ENCODE data around the gene FUBP3. TPM values are rescaled to one million over a fixed set of nuclear protein-coding genes. Genes with fewer than 3 reads are reported as not detected.

Gene FUBP3
- total RNA-seq, 4 donors from 2014 or later = 10.4 to 75.1 (median 13.0) TPM

DNA sequence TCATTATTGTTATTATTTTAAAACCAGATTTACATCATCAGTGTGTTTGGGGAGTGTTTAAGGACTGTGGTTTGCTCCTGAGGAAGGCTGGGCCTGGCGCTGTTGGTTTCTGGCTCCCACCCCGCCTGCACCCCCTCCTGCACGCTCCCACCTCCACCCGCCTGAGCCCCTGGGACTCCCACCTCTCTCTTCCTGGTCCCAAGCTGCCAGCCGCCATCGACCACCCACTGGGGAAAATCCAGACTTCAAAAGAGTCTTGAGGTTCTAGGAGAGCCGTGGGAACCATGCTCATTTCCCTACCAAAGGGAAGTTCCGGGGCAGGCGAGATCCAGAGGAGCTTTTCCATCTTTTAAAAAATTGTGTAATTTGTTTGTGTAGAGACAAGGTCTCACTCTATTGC, 35.0 kb upstream of the FUBP3 start:
- ATAC-seq (no peak), DNase-seq (no peak)
- Histone ChIP-seq H3K27me3 (peaks cover 7 to 22% (median 7%) of the 10 kb centered on the region in 3 donors), H3K9me3 (no peaks in the 10 kb centered on the region), H3K4me1 (no peaks in the 10 kb centered on the region), H3K27ac (no peak overlapping the region), H3K36me3 (no peaks in the 10 kb centered on the region), H3K4me3 (no peak overlapping the region)
- TF ChIP-seq, protein P1, sequence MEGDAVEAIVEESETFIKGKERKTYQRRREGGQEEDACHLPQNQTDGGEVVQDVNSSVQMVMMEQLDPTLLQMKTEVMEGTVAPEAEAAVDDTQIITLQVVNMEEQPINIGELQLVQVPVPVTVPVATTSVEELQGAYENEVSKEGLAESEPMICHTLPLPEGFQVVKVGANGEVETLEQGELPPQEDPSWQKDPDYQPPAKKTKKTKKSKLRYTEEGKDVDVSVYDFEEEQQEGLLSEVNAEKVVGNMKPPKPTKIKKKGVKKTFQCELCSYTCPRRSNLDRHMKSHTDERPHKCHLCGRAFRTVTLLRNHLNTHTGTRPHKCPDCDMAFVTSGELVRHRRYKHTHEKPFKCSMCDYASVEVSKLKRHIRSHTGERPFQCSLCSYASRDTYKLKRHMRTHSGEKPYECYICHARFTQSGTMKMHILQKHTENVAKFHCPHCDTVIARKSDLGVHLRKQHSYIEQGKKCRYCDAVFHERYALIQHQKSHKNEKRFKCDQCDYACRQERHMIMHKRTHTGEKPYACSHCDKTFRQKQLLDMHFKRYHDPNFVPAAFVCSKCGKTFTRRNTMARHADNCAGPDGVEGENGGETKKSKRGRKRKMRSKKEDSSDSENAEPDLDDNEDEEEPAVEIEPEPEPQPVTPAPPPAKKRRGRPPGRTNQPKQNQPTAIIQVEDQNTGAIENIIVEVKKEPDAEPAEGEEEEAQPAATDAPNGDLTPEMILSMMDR (IDR thresholded peaks at IDR 0.05 in 4 of 5, conservative IDR thresholded peaks at IDR 0.05 in 1 of 5) = no peak
- no peak for TF ChIP-seq POLR2A (IDR thresholded peaks at IDR 0.05)
- in situ Hi-C loops (cut with MboI; ENCODE audit: low sequenced_read_pairs in 4 of 4) (no loop called here), intact Hi-C loops (cut with DNase I; ENCODE audit: low total_unique reads) (no loop called here)

DNA sequence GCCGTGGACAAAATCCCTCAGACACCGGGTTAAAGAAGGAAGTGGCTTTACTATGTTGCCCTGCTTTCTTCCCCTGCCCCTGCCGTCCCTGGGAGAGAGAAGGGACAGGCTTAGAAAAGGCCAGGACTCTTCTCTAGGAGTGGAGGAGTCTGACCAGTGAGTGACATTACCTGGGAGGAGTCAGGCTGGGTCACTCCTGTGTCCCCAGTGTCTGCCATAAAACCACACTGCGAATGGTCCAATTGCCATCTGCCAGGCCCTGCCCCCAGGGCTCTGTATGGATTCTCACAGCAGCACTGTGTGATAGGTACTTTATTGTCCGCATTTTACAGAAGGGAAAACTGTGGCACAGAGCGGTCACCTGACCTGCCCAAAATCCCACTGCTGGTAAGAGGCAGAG, 31.3 kb upstream of the FUBP3 start:
- H3K4me1 ChIP-seq = no peaks in the 10 kb centered on the region
- no peaks in the 10 kb centered on the region for H3K27me3 ChIP-seq
- no peaks in the 10 kb centered on the region for H3K9me3 ChIP-seq
- H3K4me3 ChIP-seq = no peak overlapping the region
- intact Hi-C loops (cut with DNase I; ENCODE audit: low total_unique reads) (no loop called here), in situ Hi-C loops (cut with MboI; ENCODE audit: low sequenced_read_pairs in 4 of 4) (no loop called here)
- no peak for TF ChIP-seq POLR2A (IDR thresholded peaks at IDR 0.05)
- TF ChIP-seq, protein P1 (IDR thresholded peaks at IDR 0.05 in 4 of 5, conservative IDR thresholded peaks at IDR 0.05 in 1 of 5) = no peak
- ATAC-seq (no peak), DNase-seq (no peak)
- no peak overlapping the region for H3K27ac ChIP-seq
- H3K36me3 ChIP-seq = no peaks in the 10 kb centered on the region

DNA sequence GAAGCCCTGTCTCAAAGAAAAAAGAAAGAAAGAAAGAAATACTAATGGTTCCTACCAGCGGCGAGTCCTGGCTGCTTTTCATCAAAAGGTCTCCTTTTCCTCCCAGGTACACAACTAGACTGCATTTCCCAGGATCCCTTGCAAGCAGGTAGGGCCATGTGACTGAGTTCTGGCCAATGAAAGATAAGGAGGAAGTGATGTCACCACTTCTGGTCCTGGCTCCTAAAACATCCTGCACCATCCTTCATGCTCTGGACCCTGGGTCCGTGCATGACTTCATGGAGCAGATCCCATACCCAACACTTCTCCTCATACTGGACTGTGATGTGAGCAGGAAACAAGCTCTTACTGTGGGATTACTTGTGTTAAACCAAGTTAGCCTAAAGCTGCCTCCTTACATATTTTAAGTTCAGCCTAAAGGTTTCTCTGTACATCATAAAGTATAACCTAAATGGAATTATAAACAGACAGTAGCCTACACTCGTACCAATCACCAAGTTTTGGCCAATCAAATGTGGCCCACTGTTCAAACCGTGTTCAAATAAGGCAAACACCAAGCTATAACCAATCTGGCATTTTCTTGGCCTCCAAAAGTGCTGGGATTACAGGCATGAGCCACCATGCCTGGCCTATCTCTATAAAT, 30.2 kb upstream of the FUBP3 start:
- peaks cover 0 to 4% (median 0%) of the 10 kb centered on the region in 3 donors for H3K27me3 ChIP-seq
- no peak overlapping the region for H3K27ac ChIP-seq
- TF ChIP-seq POLR2A (IDR thresholded peaks at IDR 0.05) = no peak
- TF ChIP-seq, protein P1 (IDR thresholded peaks at IDR 0.05 in 4 of 5, conservative IDR thresholded peaks at IDR 0.05 in 1 of 5) = no peak
- intact Hi-C loops (cut with DNase I; ENCODE audit: low total_unique reads) = no loop called here
- H3K36me3 ChIP-seq = no peaks in the 10 kb centered on the region
- H3K9me3 ChIP-seq = no peaks in the 10 kb centered on the region
- H3K4me1 ChIP-seq = no peaks in the 10 kb centered on the region
- H3K4me3 ChIP-seq = no peak overlapping the region
- no peak for DNase-seq
- ATAC-seq = no peak
- in situ Hi-C loops (cut with MboI; ENCODE audit: low sequenced_read_pairs in 4 of 4) = no loop called here

DNA sequence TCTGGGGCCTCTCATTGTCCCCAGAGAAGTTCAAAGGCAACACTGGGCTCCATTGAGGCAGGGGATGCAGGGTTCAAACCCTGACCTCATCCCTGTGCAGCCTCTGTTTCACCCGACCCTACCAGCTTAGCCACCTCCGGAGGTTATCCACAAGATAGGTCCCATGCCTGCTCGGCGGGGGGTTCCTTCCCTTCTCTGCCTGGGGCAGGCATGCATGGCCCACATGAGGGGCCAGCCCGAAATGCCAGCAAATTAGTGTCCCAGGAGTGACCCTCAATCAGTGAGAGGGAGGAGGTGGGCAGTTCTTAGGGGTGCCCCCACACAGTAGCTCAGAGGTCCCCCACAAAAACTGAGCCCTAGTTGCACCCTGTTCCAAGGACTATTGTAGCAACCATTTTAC, 24.8 kb upstream of the FUBP3 start:
- no peak overlapping the region for H3K27ac ChIP-seq
- H3K36me3 ChIP-seq = no peaks in the 10 kb centered on the region
- no peak for TF ChIP-seq POLR2A (IDR thresholded peaks at IDR 0.05)
- TF ChIP-seq, protein P1 (IDR thresholded peaks at IDR 0.05 in 4 of 5, conservative IDR thresholded peaks at IDR 0.05 in 1 of 5) = no peak
- no peaks in the 10 kb centered on the region for H3K9me3 ChIP-seq
- peaks cover 0 to 9% (median 7%) of the 10 kb centered on the region in 3 donors for H3K27me3 ChIP-seq
- no peak for DNase-seq
- ATAC-seq = no peak
- H3K4me3 ChIP-seq = no peak overlapping the region
- intact Hi-C loops (cut with DNase I; ENCODE audit: low total_unique reads) (no loop called here), in situ Hi-C loops (cut with MboI; ENCODE audit: low sequenced_read_pairs in 4 of 4) (no loop called here)
- no peaks in the 10 kb centered on the region for H3K4me1 ChIP-seq

DNA sequence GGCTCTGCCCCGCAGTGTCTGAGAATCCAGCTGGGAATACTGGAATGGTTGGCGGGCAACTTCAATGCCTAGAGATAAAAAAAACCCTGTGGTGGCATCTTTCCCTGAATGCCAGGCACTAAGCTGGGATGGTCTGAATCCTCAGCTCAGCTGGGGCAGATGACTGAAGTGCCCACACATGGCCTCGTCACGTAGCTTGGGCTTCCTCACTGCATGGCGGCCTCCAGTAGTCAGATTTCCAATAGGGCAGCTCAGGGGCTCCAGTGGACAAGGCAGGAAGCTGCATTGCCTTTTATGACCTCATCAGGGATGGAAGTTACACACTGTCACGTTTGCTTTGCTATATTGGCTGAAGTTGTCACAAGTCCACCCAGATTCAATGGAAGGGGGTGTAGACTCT, 24.3 kb upstream of the FUBP3 start:
- H3K27me3 ChIP-seq = peaks cover 0 to 9% (median 7%) of the 10 kb centered on the region in 3 donors
- no peaks in the 10 kb centered on the region for H3K4me1 ChIP-seq
- in situ Hi-C loops (cut with MboI; ENCODE audit: low sequenced_read_pairs in 4 of 4) = no loop called here
- H3K4me3 ChIP-seq = no peak overlapping the region
- H3K27ac ChIP-seq = no peak overlapping the region
- H3K36me3 ChIP-seq = no peaks in the 10 kb centered on the region
- DNase-seq (no peak), ATAC-seq (no peak)
- H3K9me3 ChIP-seq = no peaks in the 10 kb centered on the region
- intact Hi-C loops (cut with DNase I; ENCODE audit: low total_unique reads) = no loop called here
- TF ChIP-seq, protein P1 (IDR thresholded peaks at IDR 0.05 in 4 of 5, conservative IDR thresholded peaks at IDR 0.05 in 1 of 5) = no peak
- TF ChIP-seq POLR2A (IDR thresholded peaks at IDR 0.05) = no peak

Measured in gastrocnemius medialis (tissue), 4 donors.